ENCODE measurements around the gene RBM41.

The RBM41 gene

GRCh38 chrX:107025545-107025944 lies 93.1 kb downstream of the RBM41 start:
- DNase-seq: peak; percentile 43

- no peak for DNase-seq
These were observed 103.7 kb downstream of the RBM41 start for GRCh38 chrX:107014936-107015335.

Data from hematopoietic multipotent progenitor cell treated with erythropoietin and hydrocortisone succinate and interleukin-3 and kit ligand, for 6 days (in vitro differentiated cells).